ENCODE results near the gene ZNF653. TPM values are rescaled to one million over a fixed set of nuclear protein-coding genes. Genes with fewer than 3 reads are reported as not detected.
"Not testable (repeated sequence)": the region's sequence is repeated elsewhere in the genome, so short reads cannot be mapped to it uniquely, and the experiment has no call there.

ZNF653 gene
- polyA plus RNA-seq, 1 donor, result 9.6 TPM

DNA sequence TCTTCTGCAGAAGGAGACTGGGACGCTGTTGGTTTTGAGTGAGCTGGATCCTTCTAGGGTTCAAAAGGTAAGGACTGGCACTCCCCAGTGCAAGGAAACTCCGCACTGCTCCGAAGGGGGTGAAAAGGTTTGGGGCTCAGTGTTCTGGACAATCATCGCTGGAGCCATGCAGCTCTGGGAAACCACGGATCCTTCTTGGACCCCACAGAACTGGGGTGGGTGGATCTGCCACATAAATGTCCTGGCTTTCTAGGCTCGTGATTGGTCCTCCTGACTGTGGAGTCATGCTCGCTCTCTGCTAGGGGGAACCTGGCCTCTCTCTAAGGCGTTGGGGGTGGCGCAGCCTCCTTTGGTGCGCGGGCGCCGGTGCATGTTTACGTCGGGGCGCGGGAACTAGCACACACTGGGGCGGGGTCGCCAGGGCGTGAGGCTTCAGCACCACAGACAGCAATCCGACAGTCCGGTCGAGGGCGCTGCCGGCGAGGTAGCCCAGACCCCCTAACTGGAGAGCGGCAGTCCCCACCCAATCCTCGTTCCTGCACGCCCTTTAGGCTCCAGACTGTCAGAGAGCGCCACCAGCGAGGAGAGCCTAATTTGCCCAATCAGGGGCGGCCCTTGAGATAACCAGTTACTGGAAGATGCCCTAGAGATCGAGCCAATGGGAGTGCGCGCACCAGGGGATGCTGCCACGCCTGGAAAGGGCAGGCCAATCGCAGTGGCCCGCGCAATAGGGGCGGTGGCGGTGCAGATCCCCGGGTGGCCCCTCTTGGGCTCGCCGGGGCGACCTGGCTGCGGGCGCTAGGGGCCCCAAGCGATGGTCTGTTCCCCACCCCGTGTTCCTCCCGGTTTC, 23.9 kb downstream of the ZNF653 start:
- DNase-seq, result peak; percentile 41

- no peak for DNase-seq
Measured at GRCh38 chr19:11480715-11481533, 24.7 kb downstream of the ZNF653 start, which contains the start of gene ELAVL3. TSS of gene ELAVL3 (minus strand) at chr19:11481046. CDS start at chr19:11480608, 438 bp downstream.

DNA sequence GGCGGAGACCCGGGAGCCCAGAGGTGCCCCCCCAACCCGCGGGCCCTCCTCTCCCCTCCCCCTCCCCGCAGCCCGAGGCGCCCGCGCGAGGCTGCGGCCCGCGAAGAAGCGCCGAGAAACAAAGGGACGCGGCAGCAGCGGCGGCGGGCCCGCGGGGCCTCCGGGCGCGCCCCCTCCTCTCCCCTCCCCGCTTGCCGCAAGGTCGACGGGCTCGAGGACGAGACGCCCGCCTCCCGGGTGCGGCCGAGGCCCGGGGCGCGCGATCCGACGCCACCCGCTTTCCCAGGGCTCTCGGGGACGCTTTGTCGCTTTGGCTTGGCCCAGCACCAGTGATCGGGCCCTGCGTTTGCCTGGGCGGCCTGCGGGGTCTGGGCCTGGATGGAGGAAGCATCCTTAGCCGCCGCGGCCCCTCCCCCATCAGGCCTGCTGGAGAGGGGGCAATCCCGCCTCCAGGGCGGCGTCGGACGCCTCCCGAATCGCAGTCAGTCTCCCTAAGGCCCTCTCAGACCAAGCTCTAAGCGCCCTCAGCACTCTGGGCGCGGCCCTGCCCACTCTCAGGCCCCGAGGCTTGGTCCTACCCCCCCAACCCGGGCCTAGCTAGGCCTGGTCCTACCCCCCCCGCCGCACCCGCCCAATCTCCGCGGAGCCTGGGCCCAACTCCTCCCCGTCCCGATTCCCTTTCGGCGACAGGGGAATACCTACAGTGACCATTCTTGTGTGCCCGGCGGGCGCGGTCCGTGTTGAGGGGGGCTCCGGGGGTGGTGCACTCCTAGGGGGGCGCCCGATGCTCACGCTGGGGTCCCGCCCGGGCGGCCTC, 25.5 kb downstream of the ZNF653 start:
- DNase-seq, result no peak

- DNase-seq, result no peak
Measured at GRCh38 chr19:11479090-11479897, 26.3 kb downstream of the ZNF653 start.

- no peak for DNase-seq
Measured at GRCh38 chr19:11478167-11479089, 27.2 kb downstream of the ZNF653 start.

GRCh38 chr19:11475861-11476260, 29.8 kb downstream of the ZNF653 start:
- DNase-seq, result no peak

GRCh38 chr19:11475343-11475742, 30.3 kb downstream of the ZNF653 start:
- not testable (repeated sequence) for DNase-seq

DNA sequence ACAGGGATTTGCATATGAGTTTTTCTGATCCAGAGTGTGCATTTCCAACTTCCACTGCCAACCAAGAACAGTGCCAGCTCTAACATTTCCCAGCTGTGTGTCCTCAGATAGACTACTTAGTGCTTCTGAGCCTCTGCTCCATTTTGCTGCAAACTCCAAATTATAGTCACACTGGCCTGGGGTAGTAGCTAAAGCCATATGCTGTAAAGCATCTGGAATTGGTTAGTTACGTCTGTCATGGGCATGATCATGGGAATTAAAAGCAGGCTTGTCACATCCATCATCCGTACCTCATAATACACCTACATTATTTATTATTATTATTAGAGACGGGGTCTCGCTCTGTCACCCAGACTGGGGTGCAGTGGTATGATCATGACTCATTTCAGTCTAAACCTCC, 31.9 kb downstream of the ZNF653 start:
- no peak for DNase-seq

DNA sequence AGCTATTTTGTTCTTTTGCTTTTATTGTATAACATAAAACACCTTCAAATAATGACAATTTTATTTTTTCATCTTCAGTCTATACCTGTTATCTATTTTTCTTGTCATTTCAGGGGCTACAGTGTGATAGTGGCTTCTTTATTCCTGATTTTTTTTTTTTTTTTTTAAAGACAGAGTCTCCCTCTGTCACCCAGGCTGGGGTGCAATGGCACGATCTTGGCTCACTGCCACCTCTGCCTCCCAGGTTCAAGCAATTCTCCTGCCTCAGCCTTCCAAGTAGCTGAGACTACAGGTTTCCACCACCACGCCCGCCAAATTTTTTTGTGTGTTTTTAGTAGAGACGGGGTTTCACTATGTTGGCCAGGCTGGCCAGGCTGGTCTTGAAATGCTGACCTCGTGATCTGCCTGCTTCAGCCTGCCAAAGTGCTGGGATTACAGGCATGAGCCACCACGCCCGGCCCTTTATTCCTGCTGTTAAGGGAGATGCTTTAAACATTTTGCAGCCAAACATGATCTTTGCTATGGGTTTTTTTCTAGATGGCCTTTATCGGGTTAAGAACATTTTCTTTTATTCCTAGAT, 37.3 kb downstream of the ZNF653 start:
- not testable (repeated sequence) for DNase-seq

- no peak for DNase-seq
Measured at GRCh38 chr19:11465600-11465999, 40.0 kb downstream of the ZNF653 start.

GRCh38 chr19:11464333-11465265, 41.0 kb downstream of the ZNF653 start:
- no peak for DNase-seq

GRCh38 chr19:11463391-11463790, 42.2 kb downstream of the ZNF653 start:
- no peak for DNase-seq

DNA sequence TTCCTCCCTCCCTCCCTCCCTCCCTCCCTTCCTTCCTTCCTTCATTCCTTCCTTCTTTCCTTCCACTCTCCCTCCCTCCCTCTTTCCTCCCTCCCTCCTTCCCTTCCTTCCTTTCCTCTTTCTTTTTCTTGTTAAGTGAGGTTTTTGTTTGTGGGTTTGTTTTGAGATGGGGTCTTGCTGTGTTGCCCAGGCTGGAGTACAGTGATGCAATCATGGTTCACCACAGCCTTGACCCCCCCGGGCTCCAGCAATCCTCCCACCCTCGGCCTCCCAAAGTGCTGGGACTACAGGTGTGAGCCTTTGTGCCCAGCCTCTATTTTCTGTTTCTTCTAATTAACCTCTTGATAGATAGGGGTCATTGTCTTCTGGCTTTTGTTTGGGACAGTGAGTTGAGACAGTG, 44.2 kb downstream of the ZNF653 start:
- no peak for DNase-seq

DNA sequence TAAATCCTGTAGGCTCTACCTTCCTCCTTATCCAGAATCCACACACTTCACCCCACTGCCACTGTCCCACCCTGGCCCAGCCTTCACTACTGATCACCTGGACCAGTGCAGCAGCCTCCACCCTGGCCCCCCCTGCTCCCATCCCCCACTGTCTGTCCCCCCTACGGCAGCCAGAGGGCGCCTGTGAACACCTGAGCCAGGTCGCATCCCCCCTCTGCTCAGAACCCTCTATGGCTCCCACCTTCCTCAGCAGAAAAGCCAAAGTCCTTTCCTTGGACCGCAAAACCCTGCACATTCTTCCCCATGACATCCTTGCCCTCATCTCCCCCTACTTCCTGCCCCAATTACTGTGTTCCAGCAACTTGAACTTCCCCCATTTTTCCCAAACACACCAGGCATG, 45.4 kb downstream of the ZNF653 start:
- no peak for DNase-seq

DNA sequence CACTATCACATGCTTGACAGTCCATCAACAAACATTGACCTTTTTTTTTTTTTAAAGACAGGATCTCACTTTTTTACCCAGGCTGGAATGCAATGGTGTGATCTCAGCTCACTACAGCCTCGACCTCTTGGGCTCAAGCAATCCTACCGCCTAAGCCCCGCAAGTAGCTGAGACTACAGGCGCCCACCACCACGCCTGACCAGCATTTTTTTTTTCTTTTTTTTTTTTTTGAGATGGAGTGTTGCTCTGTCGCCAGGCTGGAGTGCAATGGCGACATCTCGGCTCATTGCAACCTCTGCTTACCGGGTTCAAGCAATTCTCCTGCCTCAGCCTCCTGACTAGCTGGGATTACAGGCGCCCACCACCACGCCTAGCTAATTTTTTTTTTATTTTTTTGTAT, 46.7 kb downstream of the ZNF653 start:
- not testable (repeated sequence) for DNase-seq

DNA sequence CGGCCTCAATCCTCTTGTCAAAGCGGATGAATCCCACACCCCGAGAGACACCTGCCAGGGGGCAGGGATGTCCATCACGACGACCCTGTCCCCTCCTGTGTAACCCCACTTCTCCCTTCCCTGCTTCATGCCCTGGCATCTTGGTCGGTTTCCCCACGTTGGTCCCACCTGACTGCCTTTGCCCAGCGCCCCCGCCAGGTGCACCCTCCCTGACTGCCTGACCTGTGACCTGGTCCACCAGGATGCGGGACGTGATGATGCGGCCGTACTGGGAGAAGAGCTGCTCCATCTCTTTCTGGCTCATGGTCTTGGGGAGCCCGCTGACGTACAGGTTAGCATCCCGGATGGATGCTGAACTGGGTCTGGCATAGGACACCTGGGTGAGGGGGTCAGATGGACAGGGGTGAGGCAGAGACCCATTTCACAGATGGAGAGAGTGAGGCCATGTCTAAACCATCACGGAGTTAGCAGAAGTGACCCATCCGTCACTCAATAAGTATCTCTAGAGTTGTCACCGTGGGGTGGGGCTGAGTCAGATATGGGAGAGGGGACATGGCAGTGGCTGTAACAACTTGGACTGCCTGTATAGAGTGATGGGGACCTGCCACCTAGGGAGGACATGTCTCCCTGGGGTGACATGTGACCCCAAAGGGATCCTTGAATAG, 47.3 kb downstream of the ZNF653 start:
- no peak for DNase-seq

GRCh38 chr19:11457831-11458230, 47.8 kb downstream of the ZNF653 start:
- no peak for DNase-seq

GRCh38 chr19:11457115-11457514, 48.5 kb downstream of the ZNF653 start:
- DNase-seq, result no peak
